Anterior cingulate cortex (tissue), 58 donors: ENCODE data around the gene DNAJC18.
"Not testable (repeated sequence)": the region's sequence is repeated elsewhere in the genome, so short reads cannot be mapped to it uniquely, and the experiment has no call there.

Experiments used
- DNase-seq, 58 donors: peaks; one replicate each; lab custom pipeline; 2025; lab: John Stamatoyannopoulos, UW

DNAJC18 gene

DNA sequence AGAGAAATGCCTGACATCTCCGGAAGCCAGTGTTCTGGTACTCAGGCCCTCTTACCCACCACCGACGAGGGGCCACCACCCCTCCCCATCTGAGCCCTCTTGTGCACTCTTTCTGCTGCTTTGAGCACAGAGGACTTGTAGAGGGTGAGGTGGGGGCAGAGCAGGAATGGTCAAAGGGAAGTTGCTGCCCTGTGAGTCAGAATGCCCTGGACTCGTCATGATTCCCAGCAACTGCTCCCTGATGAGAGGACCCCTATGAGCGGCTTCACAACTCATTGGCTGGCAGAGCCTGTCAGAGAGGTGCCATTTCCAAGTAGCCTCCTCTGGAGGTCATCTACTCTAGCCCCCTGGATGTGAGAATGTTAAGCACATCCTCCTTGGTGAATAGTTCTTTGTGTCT, 22.4 kb upstream of the DNAJC18 start:
- no peak for DNase-seq

DNA sequence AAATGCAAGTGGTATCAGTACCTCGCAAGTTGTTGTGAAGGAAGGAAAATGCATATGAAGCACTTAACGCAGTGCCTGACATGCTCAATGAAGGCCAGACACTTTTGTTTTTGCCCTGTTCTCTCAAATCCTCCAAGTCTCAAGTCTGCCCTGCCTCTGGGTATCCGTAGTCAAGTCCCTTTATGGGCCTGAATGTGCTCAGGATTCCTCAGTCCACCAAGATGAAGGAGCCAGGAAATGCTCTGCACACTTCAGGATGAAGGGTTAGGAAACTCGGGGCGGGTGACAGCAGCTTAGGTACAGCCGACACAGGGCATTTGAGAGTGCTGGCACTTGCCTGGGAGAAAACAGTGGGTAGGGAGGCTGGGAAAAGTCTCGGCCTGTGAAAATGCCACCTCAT, 21.9 kb upstream of the DNAJC18 start:
- DNase-seq = no peak

DNA sequence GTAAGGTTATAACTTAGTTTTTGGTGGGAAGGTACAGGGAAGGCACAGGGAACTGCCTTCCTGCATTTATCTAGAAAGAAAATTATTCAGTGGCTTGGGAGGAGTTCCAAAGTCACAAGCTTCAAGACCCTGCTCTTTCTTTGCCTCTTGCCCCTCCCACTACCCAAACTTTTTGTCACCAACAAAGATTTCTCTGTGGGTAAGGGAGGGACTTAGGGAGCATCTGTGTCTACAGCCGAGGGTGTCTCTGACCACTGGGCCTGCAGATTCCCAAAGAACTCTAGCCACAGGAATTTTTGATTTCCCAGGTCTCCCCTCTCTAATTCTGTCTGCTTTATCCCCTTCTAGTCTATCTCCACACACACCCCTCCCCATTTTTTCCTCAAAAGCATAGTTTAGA, 21.1 kb upstream of the DNAJC18 start:
- DNase-seq = no peak

DNA sequence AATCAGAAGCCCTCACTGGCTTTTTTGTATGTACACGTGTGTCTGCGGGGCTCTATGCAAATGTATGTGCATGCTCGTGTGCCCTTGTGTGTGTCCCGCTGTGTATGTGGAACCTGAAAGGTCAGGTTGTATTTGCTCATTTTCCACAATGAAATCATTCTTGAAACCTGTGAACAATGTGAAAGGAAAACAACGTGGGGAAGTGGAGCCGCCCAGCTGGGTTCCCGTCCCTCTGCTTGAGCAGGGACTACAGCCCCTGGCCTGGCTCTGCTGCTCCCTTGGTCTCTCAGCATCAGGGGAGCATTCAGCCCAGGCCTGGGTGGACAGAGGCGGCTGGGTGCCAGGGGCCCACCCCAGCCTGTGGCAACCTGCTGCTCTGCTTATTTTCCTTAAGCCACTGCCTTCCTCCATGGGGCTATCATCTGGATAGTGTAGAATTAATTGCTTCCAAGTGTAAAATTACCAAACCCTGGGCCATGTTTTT, 20.2 kb upstream of the DNAJC18 start:
- no peak for DNase-seq

DNA sequence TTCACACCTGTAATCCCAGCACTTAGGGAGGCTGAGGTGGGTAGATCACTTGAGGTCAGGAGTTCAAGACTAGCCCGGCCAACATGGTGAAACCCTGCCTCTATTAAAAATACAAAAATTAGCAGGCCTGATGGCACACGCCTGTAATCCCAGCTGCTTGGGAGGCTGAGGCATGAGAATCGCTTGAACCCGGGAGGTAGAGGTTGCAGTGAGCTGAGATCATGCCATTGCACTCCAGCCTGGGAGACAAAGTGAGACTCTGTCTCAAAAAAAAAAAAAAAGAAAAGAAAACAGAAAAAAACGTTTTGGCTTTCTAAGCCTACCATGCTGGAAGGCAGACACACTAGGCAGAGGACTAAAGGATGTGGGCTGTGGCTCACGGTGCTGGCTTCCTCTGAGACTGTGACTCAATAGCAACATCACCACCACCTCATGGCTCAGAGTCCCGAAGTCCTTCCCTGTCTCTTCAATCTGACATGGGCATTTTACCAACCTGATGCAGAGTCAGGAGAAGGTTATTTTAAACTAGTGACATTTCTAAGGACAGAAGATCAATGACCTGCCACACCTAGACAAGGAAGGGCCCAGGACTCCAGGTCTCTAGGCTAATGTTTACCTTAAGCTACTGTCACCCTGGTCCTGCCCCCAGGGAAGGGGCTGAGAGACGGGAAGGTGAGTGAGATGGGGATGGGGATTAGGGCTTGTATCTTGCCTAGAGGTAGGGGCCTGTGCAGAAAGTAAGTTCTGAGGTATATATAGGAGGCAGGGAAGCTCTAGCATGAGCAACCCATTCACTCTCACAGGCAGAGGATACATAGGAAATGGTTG, 19.5 kb upstream of the DNAJC18 start:
- DNase-seq = no peak

DNA sequence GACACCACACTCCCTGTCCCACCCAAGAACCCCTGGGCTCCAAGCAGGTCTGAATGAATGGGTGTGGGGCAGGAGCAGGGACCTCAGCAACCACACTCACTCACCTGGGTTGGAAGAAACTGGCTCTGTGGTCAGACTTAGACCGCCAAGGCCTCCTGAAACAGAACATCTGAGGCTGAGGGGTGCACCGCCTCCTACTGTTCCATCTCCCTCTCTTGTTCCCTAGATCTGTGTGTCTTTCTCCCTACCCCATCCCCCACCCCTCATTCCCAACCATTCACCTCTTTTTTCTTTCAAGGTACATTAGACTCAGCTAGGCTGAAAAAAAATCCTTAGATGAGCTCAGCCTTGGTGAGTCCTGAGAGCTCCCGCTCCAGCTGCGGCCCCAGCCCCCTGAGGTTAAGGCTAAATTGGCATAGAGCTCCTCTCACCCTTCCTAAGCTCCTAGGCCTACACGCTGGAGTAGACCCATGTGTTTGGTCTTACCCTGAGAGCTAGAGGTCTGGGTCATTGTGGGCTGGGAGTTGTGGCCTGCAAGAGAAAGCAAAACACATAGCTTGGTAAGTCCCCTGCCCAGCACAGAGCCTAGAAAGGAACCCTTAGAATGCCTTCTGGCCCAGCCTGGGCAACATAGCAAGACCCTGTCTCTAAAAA, 18.5 kb upstream of the DNAJC18 start:
- DNase-seq = no peak

DNA sequence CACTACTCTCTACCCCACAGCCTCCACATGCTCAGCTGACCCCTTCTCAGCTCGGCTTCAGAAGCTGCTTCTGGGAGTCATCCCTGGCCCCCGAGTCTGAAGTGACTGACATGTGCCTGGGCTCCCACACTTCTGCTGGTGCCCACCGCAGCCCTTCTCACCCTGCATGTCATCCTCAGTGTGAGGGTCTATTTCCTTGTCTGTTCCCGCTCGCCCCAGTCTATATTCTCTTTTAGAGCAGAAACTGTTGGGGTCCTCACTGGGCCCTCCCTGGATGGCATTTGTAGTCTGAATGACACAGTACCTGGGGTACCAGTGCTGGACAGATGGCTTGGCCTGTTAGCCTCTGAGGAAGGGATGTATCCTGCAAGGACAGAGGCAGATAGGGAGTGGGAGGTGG, 17.9 kb upstream of the DNAJC18 start:
- no peak for DNase-seq

DNA sequence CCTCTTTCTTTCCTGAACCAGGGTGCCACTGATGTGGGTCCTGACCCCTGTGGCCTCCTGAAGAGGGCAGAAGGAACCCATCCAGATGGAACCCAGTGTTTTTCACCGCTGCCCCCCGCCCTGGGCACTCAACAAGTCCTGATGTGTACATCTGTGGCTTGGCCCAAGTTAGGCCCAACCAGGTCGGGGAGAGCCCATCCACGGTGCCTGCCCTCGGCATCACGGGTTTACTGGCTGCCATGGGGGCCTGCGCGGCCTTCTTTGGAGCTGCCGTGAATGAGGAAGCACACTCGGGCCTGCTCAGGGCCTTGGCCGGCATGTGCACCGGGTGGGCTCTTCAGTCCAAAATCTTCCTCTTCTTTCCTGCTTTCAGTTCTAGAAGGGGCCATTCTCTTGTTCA, 17.5 kb upstream of the DNAJC18 start:
- peak in 1 of 58 donors; percentile 7 for DNase-seq

DNA sequence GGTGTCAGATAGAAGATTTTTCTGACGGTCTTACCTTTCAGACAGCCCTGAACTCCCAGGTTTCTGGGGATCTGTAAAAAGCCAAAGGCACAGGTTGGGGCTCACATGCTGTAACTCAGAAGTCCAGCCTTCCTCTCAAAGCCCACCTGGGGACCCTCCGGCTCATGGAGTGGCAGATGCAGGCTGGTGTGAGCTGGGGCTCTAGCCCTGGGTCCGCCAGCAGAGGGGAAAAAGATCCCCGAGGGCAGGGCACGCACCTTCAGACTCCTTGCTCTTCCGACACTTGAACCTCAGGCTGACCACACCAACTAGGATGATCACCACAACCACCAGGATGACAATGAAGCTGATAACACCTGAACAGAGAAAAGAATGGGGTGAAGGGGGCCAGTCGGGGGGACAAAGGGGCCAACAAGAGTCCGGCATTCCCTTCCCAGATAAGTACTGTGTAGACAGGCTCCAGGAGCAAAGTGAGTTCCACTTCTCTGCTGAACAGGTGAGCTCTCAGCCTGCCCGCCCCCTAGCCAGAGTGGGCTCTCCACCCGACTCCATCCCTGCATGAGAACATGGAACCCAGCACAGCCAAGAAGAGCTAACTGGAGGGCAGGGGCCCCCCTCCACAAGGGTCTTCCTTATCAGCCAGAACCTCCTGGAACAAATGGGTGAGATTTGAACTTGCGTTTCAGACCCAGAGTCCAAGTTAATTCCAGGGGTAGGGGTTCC, 15.4 kb upstream of the DNAJC18 start:
- no peak for DNase-seq

DNA sequence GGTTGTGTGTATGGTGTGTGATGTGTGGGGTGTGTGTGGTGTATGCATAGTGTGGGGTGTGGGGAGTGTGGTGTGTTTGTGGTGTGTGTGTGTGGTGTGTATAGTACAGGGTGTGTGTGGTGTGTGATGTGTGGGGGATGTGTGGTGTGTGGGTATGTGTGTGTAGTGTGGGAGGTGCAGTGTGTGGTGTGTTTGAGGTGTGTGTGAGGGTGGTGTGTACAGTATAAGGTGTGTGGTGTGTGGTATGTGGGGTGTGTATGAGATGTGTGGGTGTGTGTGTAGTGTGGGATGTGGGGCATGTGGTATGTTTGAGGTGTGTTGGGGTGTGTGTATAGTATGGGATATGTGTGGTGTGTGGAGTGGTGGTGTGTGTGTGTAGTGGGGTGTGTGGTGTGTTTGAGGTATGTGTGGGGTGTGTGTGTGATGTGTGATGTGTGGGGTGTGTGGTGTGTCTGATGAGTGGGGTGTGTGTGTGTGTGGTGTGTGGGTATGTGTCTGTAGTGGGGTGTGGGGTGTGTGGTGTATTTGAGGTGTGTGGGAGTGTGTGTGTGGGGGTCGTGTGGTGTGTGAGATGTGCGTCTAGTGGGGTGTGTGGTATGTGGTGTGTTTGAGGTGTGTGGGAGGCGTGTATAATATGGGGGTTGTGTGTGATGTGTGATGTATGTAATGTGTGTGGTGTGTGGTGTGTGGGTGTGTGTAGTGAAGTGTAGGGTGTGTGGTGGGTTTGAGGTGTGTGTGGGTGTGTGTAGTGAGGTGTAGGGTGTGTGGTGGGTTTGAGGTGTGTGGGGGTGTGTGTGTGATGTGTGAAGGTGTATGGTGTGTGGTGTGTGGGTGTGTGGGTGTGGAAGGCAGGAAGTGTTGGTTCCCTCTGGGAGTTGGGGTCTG, 14.6 kb upstream of the DNAJC18 start:
- no peak for DNase-seq

DNA sequence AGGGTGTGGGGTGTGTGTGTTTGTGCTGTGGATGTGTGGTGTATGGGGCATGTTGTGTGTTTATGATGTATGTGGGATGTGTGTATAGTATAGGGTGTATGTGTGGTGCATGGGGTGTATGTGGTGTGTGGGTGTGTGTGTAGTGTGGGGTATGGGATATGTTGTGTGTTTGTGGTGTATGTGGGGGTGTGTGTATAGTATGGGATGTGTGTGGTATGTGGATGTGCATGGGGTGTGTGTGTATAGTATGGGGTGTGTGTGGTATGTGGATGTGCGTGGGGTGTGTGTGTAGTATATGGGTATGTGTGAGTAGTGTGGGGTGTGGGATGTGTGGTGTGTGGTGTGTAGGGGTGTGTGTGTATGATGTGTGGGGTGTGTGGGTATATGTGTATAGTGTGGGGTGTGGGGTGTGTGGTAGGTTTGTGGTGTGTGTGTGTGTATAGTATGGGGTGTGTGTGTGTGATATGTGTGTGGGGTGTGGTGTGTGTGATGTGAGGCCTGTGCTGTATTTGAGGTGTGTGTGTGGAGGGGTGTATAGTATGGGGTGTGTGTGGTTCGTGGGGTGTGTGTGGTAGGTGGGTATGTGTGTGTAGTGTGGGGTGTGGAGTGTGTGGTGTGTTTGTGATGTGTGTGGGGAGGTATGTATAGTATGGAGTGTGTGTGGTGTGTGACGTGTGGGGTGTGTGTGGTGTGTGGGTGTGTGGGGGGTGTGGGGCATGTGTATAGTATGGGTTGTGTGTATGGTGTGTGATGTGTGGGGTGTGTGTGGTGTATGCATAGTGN, 12.7 kb upstream of the DNAJC18 start:
- no peak for DNase-seq

DNA sequence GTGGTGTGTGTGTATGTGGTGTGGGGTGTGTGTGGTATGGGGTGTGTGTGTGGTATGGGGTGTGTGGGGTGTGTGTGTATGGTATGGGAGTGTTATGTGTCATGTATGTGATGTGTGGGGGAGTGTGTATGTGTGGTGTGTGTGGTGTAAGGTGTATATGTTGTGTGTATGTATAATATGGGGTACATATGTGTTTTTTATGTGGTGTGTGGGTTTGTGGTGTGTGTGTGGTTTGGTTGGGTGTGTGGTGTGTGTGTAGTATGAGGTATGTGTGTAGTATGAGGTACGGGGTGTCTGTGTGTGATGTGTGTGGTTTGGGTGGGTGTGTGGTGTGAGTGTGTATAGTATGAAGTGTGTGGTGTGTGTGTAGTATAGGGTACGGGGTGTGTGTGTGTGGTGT, 11.9 kb upstream of the DNAJC18 start:
- no peak for DNase-seq

DNA sequence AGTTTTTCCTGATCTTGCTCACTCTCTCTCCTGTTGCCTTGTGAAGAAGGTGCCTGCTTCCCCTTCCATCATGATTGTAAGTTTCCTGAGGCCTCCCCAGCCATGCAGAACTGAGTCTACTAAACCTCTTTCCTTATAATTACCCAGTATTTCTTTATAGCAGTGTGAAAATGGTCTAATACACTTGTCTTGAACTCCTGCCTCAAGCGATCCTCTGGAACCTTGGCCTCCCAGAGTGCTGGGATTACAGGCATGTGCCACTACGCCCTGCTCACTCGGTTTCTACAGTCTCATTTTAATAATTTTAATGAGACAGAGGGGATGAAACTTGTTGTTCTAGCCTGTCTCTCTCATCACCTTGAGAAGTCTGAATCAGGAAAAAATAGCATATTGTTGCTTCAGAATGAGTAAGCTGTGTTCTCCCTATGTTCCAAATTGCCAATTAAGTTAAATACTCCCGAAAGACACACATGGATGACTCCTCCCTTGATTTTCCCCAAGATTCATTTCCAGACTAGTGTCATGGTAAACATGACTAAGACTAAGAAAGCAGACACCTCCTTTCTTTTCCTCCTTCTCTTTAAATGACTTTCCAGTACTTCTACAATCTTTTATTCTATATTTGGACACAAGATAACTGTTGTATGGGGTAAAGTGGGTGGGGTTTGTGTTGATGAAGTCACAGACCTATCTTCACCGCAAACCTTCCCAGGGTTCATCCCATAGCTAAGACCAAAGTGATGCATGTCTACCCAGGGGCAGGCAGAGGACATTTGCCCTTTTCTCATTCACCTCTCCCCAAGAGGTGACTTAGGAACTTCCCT, 7.8 kb upstream of the DNAJC18 start:
- DNase-seq = no peak

DNA sequence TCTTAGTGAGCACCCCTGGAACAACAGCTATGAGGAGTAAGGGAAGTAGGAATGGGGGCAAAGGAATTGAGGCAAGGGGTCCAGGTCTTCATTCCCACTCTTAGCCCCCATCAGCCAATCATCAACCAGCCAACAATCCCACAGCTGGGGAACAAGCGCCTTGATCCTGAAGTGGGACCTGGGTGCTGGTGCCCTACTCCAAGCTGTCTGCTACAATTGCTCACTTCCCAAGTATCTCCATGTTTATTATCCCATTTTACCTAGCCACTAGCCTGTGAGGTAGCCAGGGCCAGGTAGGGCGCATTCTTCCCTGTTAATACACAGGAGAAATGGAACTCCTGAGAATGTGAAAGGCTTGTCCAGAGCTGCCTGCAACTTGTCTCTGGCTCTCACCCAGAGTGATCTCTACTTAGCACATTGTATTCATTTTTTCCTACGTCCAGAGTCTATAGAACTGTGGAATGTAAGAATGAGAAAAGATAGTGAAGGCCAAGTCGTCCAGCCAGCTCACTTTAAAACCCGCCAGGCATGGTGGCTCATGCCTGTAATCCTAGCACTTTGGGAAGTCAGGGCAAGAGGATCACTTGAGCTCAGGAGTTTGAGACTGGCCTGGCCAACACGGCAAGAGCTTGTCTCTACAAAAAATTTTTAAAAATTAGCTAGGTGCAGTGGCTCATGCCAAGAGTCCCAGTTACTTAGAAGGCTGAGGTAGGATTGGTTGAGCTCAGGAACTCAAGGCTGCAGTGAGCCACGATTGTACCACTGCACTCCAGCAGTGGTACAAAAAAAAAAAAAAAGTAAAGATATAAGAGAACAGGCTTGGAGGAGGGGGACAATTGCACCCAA, 6.2 kb upstream of the DNAJC18 start:
- no peak for DNase-seq

DNA sequence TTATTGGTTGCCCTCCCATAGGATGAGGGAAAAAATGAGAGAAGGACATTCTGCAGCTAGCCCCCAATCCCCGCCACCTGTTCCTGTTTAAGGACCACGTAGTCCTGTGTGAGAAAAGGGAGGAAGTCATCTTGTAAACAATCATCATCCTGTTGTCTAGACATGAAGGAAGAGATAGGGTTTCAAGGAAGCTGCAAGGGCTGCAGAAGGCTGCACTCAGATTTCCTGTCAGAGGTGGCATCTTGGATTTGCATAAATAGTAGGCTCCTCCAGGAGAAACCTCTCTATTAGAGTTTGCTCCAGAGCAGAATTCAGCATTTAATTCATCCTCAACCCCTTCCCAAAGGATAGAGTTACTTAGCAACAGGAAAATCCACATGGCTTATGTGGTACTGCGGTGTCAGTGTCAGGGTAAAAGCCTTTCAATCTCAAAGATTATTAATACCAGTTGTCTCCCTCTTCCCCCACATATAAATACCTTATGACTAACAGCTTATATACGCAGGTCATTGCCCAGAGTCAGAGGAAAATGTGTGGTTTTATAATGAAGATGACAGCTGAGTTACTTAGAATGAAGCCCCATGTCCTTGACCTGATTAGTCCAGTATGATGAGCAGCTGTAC, 4.6 kb upstream of the DNAJC18 start:
- DNase-seq = no peak

DNA sequence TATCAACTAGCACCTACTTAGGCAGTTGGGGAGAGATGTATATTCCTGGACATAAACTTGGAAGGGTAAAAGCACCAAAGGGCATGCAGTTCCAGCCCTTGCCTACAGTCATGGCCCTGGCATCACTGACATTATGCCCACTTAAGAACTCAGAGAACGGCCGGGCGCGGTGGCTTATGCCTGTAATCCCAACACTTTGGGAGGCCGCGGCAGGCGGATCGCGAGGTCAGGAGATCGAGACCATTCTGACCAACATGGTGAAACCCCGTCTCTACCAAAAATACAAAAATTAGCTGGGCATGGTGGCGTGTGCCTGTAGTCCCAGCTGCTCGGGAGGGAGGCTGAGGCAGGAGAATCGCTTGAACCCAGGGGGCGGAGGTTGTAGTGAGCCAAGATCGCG, 1.1 kb upstream of the DNAJC18 start:
- not testable (repeated sequence) for DNase-seq

DNA sequence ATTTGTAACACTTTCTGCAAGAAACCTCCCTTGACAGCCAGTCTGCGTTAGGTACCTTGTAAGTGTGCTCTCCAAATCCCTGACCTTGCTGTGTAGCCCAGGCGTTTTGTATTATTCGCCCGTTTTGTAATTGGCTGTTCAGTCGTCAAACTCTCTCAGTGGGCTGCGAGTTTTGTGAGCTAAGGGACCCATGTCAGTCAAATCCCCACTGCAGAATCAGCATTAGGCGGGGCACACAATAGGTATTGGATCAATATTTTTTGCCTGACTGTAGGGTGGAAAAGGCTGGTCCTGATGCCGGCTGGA, 665 bp downstream of the DNAJC18 start:
- DNase-seq = no peak

DNA sequence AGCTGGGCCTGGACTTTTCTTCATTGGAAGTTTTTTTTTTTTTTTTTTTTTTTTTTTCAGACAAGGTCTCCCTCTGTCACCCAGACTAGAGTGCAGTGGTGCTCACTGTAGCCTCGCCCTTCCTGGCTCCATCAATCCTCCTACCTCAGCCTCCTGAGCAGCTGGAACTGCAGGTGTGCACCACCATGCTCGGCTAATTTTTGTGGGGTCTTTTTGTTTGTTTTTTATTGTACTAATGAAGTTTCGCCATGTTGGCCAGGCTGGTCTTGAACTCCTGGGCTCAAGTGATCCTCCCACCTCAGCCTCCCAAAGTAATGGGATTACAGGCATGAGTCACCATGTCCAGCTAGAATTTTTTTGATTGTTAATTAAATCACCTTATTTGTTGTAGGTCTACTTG, 3.6 kb downstream of the DNAJC18 start:
- DNase-seq = no peak
